HG03045 (cell line): Measurements from ENCODE around the gene LRRC19.

Experiments used
- ATAC-seq: cut with Tn5 transposase; IDR thresholded peaks from one replicate; pipeline ENCODE4 v1.9.1; 2021; ENCODE audit warnings: mild to moderate bottlenecking, moderate library complexity; ENCODE audit not compliant: unreplicated experiment

The LRRC19 gene, protein sequence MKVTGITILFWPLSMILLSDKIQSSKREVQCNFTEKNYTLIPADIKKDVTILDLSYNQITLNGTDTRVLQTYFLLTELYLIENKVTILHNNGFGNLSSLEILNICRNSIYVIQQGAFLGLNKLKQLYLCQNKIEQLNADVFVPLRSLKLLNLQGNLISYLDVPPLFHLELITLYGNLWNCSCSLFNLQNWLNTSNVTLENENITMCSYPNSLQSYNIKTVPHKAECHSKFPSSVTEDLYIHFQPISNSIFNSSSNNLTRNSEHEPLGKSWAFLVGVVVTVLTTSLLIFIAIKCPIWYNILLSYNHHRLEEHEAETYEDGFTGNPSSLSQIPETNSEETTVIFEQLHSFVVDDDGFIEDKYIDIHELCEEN

GRCh38 chr9:27005491-27005890, at the start of gene LRRC19:
LRRC19 (minus strand) TSS chr9:27005672; CDS start chr9:26999694, 5,978 bp downstream.
- no peak for ATAC-seq

GRCh38 chr9:27054841-27055240, 49.4 kb upstream of the LRRC19 start:
- no peak for ATAC-seq

DNA sequence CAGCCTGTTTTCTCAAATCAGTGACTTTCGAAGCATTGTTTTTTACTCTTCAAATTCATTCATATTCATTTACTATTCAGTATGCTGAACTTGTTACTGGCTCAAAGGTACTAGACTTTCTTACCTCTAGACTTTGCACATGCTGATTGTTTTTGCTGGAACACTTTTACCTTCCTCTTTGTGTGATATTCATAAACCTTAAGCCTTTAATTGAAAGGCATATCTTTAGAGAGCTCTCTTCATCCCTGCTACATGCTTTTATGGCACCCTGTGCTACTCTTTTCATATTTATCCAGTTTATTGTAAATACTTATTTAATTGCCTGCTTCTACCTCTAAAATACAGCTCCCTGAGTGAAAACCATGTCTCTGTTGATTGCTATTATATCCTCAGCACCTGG, 48.7 kb upstream of the LRRC19 start:
- no peak for ATAC-seq

DNA sequence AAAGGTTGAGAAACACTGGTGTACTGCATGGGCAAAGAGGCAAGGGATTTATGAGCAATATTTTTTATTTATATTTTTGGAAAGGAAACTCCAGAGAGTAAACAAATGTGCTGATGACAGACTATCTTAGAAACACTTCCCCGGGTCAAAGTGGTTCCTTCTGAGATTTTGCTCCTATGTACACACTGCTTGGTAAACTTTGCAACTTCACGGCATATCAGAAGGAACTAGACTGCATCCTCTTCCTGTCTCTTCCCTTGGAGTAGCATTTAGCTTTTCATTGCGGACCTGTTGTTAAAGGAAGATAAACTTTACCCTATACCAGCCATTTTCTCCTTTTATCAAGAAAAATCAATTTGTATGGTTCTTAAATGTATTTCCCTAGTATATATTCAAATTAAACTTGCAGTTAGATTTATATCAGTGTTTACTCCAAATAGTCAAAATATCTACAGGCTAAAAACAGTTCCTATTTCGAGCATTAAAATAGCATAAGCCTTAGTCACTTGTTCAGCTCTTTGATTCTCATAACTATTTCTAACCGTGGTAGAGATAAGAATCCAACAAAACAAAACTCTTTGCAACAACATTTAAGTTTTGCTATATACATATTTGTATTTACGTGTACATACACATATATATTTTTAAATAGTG, 48.0 kb upstream of the LRRC19 start:
- ATAC-seq: no peak

GRCh38 chr9:27047136-27047535, 41.7 kb upstream of the LRRC19 start:
- ATAC-seq: no peak

DNA sequence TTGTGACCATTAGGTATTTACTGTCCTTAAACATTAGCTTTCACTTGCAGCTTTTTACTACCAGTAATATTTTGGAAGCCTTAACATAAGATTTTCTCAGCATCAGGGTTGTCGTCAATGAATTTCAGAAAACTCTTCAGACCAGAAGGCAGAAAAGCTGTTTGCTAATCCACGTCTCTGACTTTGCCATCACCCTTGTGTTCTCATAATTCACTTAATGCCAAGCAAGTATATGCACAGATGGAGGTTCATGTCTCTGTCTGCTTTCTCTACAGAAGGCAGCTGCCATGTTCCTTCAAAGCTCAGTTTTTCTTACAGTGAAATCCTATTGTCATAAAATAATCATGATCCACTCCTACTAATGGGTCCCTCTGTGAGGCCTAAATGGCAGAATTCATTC, 37.7 kb upstream of the LRRC19 start:
- no peak for ATAC-seq

DNA sequence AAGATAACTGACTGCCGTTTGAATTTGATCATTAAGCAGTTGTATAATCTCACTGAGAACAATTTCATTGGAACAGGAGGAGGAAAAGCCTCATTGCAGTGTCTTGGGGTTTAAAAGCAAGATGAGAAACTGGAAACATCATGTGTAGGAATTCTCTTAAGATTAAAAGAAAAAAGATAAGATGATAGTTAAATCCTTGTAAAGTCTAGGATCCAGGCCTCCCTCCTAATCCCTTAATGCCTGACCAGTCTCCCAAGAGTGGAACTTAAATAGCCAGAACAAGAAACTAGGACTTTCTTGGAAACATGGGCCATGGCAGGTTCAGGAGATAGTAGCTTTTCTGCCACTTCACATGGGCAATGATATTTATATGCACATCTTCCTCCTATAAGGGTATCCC, 37.0 kb upstream of the LRRC19 start:
- no peak for ATAC-seq

- ATAC-seq: no peak
Observed at GRCh38 chr9:27041746-27042145, 36.3 kb upstream of the LRRC19 start.

GRCh38 chr9:27037499-27037898, 32.0 kb upstream of the LRRC19 start:
- no peak for ATAC-seq

- ATAC-seq: no peak
Observed at GRCh38 chr9:27033815-27034403, 28.4 kb upstream of the LRRC19 start.

- ATAC-seq: no peak
Observed at GRCh38 chr9:27029186-27029585, 23.7 kb upstream of the LRRC19 start.

DNA sequence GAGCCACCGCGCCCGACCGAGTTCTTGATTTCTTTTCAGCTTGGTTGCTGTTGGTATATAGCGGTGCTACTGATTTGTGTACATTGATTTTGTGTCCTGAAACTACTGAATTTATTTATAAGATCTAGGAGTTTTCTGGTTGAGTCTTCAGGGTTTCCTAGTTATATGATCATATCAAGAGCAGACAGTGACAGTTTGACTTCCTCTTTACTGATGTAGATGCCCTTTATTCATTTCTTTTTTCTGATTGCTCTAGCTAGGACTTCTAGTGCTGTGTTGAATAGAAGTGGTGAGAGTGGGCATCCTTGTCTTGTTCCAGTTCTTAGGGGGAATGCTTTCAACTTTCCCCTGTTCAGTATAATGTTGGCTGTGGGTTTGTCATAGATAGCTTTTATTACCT, 17.4 kb upstream of the LRRC19 start:
- ATAC-seq: no peak

- ATAC-seq: no peak
Observed at GRCh38 chr9:27019589-27019988, 14.1 kb upstream of the LRRC19 start.

GRCh38 chr9:27003426-27004077, 1.9 kb downstream of the LRRC19 start:
- ATAC-seq: no peak

DNA sequence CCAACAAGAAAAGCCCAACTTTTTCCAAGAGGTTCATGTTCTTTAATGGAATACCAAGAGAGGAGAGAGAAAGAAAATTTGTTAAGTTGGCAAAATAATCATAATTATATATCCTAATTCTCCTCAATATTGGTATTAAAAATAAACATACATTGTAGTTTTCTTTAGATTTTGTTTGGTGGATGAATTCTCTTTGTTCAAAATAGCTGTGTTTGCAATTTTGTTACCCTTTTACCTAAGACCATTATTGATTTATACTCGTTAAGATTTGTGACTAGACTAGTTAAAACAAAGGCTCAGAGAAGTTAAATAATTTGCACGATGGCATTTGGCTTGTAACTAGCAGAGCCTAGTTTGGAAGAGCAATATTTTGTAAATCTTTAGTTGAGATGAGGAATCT, 9.7 kb downstream of the LRRC19 start:
- ATAC-seq: no peak

DNA sequence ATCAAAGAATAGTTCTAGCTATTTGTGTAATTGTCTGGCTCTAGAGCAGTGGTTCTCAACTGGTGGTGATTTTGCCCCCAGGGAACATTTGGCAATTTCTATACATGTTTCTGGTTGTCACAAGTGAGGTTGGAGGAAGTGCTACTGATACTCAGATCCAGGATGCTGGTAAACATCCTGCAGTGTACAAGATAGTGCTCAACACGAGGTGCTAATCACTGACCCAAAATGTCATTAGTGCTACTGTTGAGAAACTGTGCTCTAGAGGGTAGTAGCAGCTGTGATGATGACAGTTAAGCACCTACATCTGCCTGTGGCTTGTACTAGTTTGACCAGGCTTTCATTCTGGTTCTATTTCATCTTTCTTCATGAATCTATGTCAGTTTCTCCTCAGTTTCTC, 22.1 kb downstream of the LRRC19 start:
- no peak for ATAC-seq

- no peak for ATAC-seq
Observed at GRCh38 chr9:26975728-26976707, 29.5 kb downstream of the LRRC19 start.

GRCh38 chr9:26974927-26975326, 30.5 kb downstream of the LRRC19 start:
- ATAC-seq: no peak

DNA sequence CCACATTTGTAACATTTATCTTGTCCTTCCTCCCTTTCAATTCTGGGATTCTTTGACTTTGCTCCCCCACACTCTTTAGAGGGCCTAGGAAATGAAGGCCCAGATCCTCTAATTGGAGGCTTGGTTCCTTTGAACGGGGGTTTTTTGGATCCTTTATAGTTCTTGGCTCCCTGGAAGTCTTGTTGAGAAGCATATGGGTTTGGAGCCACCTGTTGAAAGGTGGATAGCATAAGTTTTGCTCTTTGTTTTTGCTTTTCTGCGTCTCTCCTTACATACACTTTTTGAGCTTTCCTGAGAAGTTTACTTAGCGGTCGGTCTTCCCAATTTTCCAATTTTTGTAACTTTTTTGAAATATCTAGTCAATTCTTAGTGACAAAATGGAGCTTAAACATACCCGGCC, 31.5 kb downstream of the LRRC19 start:
- ATAC-seq: no peak

DNA sequence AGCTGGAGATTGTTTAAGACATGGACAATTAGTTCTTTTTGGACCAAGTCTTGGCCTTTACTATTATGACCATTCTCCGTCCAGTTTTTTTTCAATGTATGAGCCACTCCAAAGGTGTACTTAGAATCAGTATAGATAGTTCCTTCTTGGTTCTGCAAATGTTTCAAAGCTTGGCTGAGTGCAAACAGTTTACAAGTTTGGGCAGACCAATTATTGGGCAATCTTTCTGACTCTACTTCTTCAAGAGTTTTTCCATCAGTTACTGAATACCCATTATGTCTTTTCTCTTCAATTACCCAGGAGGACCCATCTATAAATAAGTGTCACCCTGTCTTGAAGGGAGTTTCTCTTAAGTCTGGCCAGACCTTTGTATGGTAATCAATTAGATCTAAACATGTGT, 33.8 kb downstream of the LRRC19 start:
- ATAC-seq: no peak

DNA sequence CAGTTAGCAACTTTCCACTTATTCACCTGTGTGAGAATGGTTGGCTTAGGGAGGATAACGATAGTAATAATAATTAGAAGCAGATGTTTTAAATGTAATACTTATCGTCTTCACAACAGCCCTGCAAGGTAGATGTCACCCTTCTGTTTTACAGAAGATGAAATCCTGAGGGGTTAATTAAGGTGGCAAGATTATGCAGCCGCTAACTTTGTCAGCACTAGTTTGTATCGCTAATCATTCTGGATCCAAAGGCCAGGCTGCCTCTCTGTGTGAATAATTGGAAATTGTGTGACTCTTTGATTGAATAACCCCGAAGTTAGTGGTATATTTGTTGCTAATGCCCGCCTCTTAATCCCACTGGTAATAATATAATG, 48.6 kb downstream of the LRRC19 start:
- ATAC-seq: no peak
